Activated B cell treated with CpG ODN at 0.5 μM for 24 hours (primary cell): ENCODE results near the gene MYCL. TPM values are rescaled to one million over a fixed set of nuclear protein-coding genes. Genes with fewer than 3 reads are reported as not detected.

ENCODE experiments used
- ATAC-seq: fragments of 200-7000 bp; cut with Tn5 transposase; one replicate; pipeline ENCODE4 v1.10.0; 2021; ENCODE audit warnings: low read depth, mild to moderate bottlenecking, moderate library complexity
- CTCF ChIA-PET: fragments of 350-600 bp; sonication (Branson Sonifier 250); formaldehyde crosslinking; loops from one replicate; lab custom pipeline; 2021; ENCODE audit warnings: antibody characterized with exemption; lab: Charles Lee
- POLR2A ChIA-PET: fragments of 350-600 bp; sonication (Branson Sonifier 250); formaldehyde crosslinking; loops from one replicate; lab custom pipeline; 2021; ENCODE audit warnings: antibody characterized with exemption; lab: Charles Lee
- DNase-seq: peaks from one replicate; pipeline ENCODE4 v3.0.0; 2022
- H3K27ac Mint-ChIP-seq: one replicate; pipeline ENCODE4 v1.8.0; 2020; ENCODE audit warnings: mixed read lengths
- H3K27me3 Mint-ChIP-seq: one replicate; pipeline ENCODE4 v1.8.0; 2021; ENCODE audit warnings: mixed read lengths
- H3K36me3 Mint-ChIP-seq: one replicate; pipeline ENCODE4 v1.8.0; 2021; ENCODE audit warnings: low read depth, mixed read lengths
- H3K4me1 Mint-ChIP-seq: one replicate; pipeline ENCODE4 v1.8.0; 2021; ENCODE audit warnings: mixed read lengths
- H3K4me3 Mint-ChIP-seq: one replicate; pipeline ENCODE4 v1.8.0; 2020; ENCODE audit warnings: mild to moderate bottlenecking, mixed read lengths
- H3K9me3 Mint-ChIP-seq: one replicate; pipeline ENCODE4 v1.8.0; 2020; ENCODE audit warnings: mixed read lengths
- intact Hi-C: fragments of 100-400 bp; cut with micrococcal nuclease; formaldehyde crosslinking; loops from one replicate; pipeline ENCODE4 v1.15.1; 2024
- total RNA-seq: library from RNA; stranded (reverse); gene quantifications from 2 replicates; pipeline ENCODE4 v1.2.3, GENCODE V29; 2022
- TF ChIP-seq, protein P1 (sequence below): fragments of 200-600 bp; IDR thresholded peaks from one replicate; pipeline ENCODE4 v1.8.0; 2022; ENCODE audit warnings: antibody characterized with exemption, mild to moderate bottlenecking

MYCL gene
- total RNA-seq, 1 donor from 2014 or later = 0.29 TPM

DNA sequence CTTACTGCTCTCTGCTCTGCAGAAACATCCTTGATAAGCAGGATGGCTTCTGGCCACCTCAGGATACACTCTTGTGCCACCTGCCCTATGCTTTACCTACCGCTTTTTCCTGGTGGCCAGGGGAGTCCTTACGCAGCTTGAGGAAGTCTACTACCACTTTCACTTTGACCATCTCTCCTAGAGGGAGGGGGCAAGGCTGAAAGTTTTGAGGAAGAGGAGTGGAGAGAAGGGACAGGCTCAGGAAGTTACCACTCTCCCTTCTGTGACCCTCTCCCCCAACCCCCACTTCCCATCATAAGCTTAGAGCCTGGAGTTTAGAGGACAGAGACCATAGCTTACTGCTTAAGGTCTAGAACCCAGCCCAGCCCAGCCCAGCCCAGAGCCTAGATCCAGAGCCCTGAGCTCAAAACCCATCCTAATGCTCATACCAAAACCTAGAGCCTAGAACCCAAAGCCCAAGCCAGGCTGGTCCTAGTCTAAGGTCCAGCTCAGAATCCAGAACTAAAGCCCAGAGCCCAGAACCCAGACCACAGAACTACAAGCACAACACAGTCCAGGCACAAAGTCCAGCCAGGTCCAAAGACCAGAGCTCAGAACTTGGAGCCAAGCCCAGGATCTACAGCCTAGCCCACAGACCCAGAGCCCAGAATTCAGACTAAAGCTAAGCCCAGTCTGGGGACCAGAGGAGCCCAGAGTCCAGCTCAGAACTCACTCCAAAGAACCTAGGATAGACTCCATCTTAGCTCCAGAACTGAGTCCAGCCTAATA lies 35.2 kb upstream of the MYCL start:
- TF ChIP-seq, protein P1, sequence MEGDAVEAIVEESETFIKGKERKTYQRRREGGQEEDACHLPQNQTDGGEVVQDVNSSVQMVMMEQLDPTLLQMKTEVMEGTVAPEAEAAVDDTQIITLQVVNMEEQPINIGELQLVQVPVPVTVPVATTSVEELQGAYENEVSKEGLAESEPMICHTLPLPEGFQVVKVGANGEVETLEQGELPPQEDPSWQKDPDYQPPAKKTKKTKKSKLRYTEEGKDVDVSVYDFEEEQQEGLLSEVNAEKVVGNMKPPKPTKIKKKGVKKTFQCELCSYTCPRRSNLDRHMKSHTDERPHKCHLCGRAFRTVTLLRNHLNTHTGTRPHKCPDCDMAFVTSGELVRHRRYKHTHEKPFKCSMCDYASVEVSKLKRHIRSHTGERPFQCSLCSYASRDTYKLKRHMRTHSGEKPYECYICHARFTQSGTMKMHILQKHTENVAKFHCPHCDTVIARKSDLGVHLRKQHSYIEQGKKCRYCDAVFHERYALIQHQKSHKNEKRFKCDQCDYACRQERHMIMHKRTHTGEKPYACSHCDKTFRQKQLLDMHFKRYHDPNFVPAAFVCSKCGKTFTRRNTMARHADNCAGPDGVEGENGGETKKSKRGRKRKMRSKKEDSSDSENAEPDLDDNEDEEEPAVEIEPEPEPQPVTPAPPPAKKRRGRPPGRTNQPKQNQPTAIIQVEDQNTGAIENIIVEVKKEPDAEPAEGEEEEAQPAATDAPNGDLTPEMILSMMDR = no peak
- intact Hi-C loops = no loop called here
- no peak overlapping the region for H3K27ac Mint-ChIP-seq
- ChIA-PET CTCF (interaction anchor here (1.2 to 1.3 kb wide), 2 partner anchors 17 to 37 kb away, joined by 3 to 4 read pairs; no protein-coding TSS in a partner anchor), POLR2A (no interaction called here)
- no peak for DNase-seq
- H3K27me3 Mint-ChIP-seq = no peaks in the 10 kb centered on the region
- no peaks in the 10 kb centered on the region for H3K36me3 Mint-ChIP-seq
- peaks cover 4% of the 10 kb centered on the region for H3K4me1 Mint-ChIP-seq
- H3K9me3 Mint-ChIP-seq = no peaks in the 10 kb centered on the region
- ATAC-seq = no peak
- H3K4me3 Mint-ChIP-seq = no peak overlapping the region

DNA sequence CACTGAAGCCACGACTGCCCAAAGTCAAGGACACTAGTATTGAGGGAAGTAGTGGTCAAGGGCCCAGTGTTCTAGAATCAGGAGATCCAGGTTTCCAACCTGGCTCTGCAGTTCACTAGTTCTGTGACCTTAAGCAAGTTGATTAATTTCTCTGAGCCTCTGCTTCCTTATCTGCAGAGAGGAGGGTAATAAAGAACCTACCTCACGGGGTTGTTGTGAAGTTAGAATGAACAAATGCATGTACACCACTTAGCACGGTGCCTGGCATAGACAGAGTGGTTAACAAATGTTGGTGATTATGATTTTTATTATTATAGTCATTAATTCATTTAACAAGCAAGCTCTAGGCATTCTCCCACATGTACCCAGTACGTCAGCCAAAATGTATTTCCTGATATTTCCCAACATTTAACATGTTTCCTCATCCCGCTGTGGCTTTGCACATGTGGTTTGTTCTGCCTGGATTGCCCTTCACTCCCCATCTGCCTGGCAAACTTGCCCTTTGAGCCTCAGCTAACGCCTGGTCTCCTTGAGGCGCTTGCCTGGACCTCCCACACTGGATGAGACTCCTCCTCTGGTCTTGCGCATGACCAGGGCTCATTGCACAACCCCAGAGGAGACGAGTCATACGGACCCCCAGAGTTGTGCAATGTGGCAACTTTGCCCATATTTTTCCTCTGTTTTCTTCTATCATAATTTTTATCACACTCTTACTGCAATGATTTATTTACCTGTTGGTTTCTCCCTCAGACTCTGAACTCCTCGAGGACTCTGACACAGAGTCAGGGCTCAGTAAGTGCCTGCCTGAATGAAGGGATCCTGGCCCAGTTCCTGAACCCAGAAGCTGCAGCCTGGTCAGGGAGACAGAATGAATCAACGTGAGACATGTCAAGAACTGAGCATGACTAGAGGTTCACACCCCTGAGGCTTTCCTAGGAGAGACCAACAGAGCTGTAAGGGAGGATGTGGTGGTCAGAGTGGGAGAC lies 32.5 kb upstream of the MYCL start:
- DNase-seq = no peak

DNA sequence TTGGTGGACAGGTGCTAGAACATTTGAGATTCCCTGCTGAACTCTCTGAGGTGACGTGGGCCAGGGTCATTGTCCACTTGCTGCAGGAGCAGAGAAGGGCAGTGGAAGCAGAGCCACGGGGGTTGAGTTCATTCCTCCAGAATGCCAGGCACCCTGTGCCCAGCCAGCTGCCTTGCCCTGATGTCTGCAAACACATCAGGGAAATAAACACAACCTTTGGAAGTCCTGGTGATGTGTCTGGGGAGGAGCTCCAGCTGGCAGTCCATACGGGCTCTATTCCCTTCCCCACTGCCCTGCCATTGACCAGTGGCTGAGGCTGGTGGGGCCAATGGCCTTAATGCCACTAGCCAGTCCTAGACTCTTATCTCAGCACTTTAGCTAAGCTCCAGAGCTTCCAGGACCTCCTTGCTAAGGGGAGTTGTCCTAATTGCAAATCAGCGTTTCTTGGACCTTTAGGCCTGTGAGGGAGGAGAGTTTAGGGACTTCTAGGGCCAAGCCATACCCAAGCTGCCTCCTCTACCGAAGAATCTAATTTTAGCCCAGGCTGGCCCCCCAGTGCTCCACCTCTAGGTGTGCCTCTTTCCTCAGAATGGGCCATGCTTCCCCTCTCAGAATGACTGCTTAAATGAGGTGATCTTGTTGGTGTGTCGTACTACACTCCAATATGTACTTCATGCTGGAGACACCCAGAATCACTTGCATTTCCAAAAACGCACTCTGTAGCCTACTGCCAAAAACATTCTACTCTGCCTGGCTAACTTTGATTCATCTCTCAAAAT lies 27.3 kb upstream of the MYCL start:
- DNase-seq (no peak), ATAC-seq (no peak)
- H3K27me3 Mint-ChIP-seq = no peaks in the 10 kb centered on the region
- no peaks in the 10 kb centered on the region for H3K36me3 Mint-ChIP-seq
- H3K9me3 Mint-ChIP-seq = no peaks in the 10 kb centered on the region
- CTCF ChIA-PET = interaction anchor here (1.2 kb wide), 1 partner anchor 103 kb away, joined by 3 read pairs; no protein-coding TSS in a partner anchor
- no peak overlapping the region for H3K27ac Mint-ChIP-seq
- intact Hi-C loops = no loop called here
- peaks cover 5% of the 10 kb centered on the region for H3K4me1 Mint-ChIP-seq
- POLR2A ChIA-PET = interaction anchor here (0.7 kb wide), 2 partner anchors 9 to 432 kb away, joined by 3 to 5 read pairs; no protein-coding TSS in a partner anchor
- no peak overlapping the region for H3K4me3 Mint-ChIP-seq
- TF ChIP-seq, protein P1 = no peak

More for the DNA sequence above, 32.5 kb upstream of the MYCL start:
- H3K4me1 Mint-ChIP-seq = peaks cover 4% of the 10 kb centered on the region
- CTCF ChIA-PET = no interaction called here
- no peak for ATAC-seq
- H3K36me3 Mint-ChIP-seq = no peaks in the 10 kb centered on the region
- POLR2A ChIA-PET = no interaction called here
- intact Hi-C loops = no loop called here
- H3K4me3 Mint-ChIP-seq = no peak overlapping the region
- H3K27ac Mint-ChIP-seq = no peak overlapping the region
- H3K9me3 Mint-ChIP-seq = no peaks in the 10 kb centered on the region
- H3K27me3 Mint-ChIP-seq = no peaks in the 10 kb centered on the region
- TF ChIP-seq, protein P1 = no peak

- no peaks in the 10 kb centered on the region for H3K27me3 Mint-ChIP-seq
- H3K4me1 Mint-ChIP-seq = peaks cover 5% of the 10 kb centered on the region
- DNase-seq (no peak), ATAC-seq (no peak)
- CTCF ChIA-PET = interaction anchor here (2.5 kb wide), 1 partner anchor 47 kb away, joined by 11 read pairs; no protein-coding TSS in a partner anchor
- intact Hi-C loops = no loop called here
- no peaks in the 10 kb centered on the region for H3K36me3 Mint-ChIP-seq
- TF ChIP-seq, protein P1 = no peak
- POLR2A ChIA-PET = interaction anchor here (0.6 kb wide), 1 partner anchor 10 kb away, joined by 7 read pairs; no protein-coding TSS in a partner anchor
- no peaks in the 10 kb centered on the region for H3K9me3 Mint-ChIP-seq
- H3K27ac Mint-ChIP-seq = no peak overlapping the region
- no peak overlapping the region for H3K4me3 Mint-ChIP-seq
Observed at GRCh38 chr1:39927538-39927937, 25.8 kb upstream of the MYCL start.
